K562 (cell line): ENCODE data around the gene PIP5K1B.
A peak's percentile ranks its signal among the peaks of the same experiment; 100 is the strongest.

ENCODE experiments used
- CEBPB ChIP-seq: fragments of 450-650 bp; IDR thresholded peaks from 2 replicates; pipeline ENCODE4 v1.6.1; 2016; ENCODE audit warnings: missing genetic modification characterization, missing compliant biosample characterization
- CTCF ChIP-seq, 3 experiments: IDR thresholded peaks in 2 of 3; conservative IDR thresholded peaks in 1 of 3; 2 replicates each; pipeline ENCODE4 v1.5.1; 2011 to 2012; ENCODE audit warnings: low read length in 3 of 3, mild to moderate bottlenecking in 3 of 3, control low read depth in 2 of 3, improper control_type of control experiment in 1 of 3, inconsistent platforms in 1 of 3, low read depth in 1 of 3, mixed read lengths in 1 of 3, moderate library complexity in 1 of 3; ENCODE audit not compliant: insufficient read depth in 2 of 3
- E4F1 ChIP-seq: fragments of 250-450 bp; sonication (Bioruptor Pico); IDR thresholded peaks from 2 replicates; pipeline ENCODE4 v1.5.0; 2021; ENCODE audit warnings: mild to moderate bottlenecking, borderline replicate concordance
- ESRRA ChIP-seq: fragments of 450-650 bp; IDR thresholded peaks from 2 replicates; pipeline ENCODE4 v1.6.1; 2014; ENCODE audit warnings: low read depth, mild to moderate bottlenecking, moderate library complexity, borderline replicate concordance
- EZH2 ChIP-seq: IDR thresholded peaks from 2 replicates; pipeline ENCODE4 v1.6.1; 2012; ENCODE audit warnings: low read depth, mild to moderate bottlenecking, inconsistent platforms, low read length, borderline replicate concordance
- FOXK2 ChIP-seq, 2 experiments: fragments of 450-650 bp; IDR thresholded peaks in 1 of 2; conservative IDR thresholded peaks in 1 of 2; 2 replicates each; pipeline ENCODE4 v1.6.1; 2016; ENCODE audit warnings: low read depth in 2 of 2, mild to moderate bottlenecking in 1 of 2
- HMBOX1 ChIP-seq: sonication (generic); IDR thresholded peaks from 2 replicates; pipeline ENCODE4 v1.6.1; 2016
- POLR2AphosphoS5 ChIP-seq: IDR thresholded peaks from 2 replicates; pipeline ENCODE4 v1.6.1; 2011; ENCODE audit warnings: mild to moderate bottlenecking, low read depth, low read length, moderate library complexity; ENCODE audit not compliant: control insufficient read depth, insufficient read depth
- REST ChIP-seq, 2 experiments: fragments of 450-650 bp; formaldehyde crosslinking in 1 of 2; IDR thresholded peaks; 2 replicates each; pipeline versions ENCODE4 v1.4.0 to v1.6.1; 2014 to 2020; ENCODE audit warnings: mild to moderate bottlenecking in 2 of 2, borderline replicate concordance in 1 of 2, low read depth in 1 of 2
- SIN3A ChIP-seq, 2 experiments: fragments of 150-350 bp in 1 of 2; IDR thresholded peaks; 2 replicates each; pipeline ENCODE4 v1.6.1; 2011 to 2016; ENCODE audit warnings: borderline replicate concordance in 2 of 2, low read depth in 2 of 2, low read length in 2 of 2, mild to moderate bottlenecking in 2 of 2, moderate library complexity in 2 of 2; ENCODE audit not compliant: control insufficient read depth in 1 of 2
- THRA ChIP-seq: fragments of 450-650 bp; IDR thresholded peaks from 2 replicates; pipeline ENCODE4 v1.6.1; 2017; ENCODE audit warnings: mild to moderate bottlenecking, moderate library complexity
- ZBTB8A ChIP-seq: fragments of 450-650 bp; IDR thresholded peaks from 2 replicates; pipeline ENCODE4 v1.6.1; 2018; ENCODE audit warnings: mild to moderate bottlenecking, moderate library complexity; ENCODE audit not compliant: partially characterized antibody
- ZNF12 ChIP-seq: sonication (generic); formaldehyde crosslinking; IDR thresholded peaks from 2 replicates; pipeline ENCODE4 v1.4.0; 2020; ENCODE audit warnings: mild to moderate bottlenecking, missing genetic modification reagents

- TF ChIP-seq E4F1 (no peak), HMBOX1 (no peak), CEBPB (0 out of 2 replicates have a peak, but pooled peaks have one; percentile 4), ZNF12 (CRISPR knock-in tag) (no peak), REST (IDR thresholded peaks at IDR 0.05; ENCODE audit: borderline replicate concordance) (no peak), REST (CRISPR knock-in tag; IDR thresholded peaks at IDR 0.05; ENCODE audit: low read depth) (no peak), THRA (no peak), ZBTB8A (no peak), ESRRA (no peak), SIN3A (IDR thresholded peaks at IDR 0.05; ENCODE audit: borderline replicate concordance in 2 of 2, control insufficient read depth in 1 of 2, low read depth in 2 of 2, low read length in 2 of 2) (no peak), CTCF (IDR thresholded peaks at IDR 0.05 in 2 of 3, conservative IDR thresholded peaks at IDR 0.05 in 1 of 3; ENCODE audit: insufficient read depth in 2 of 3, low read depth in 1 of 3, low read length in 3 of 3) (no peak), EZH2 (no peak), POLR2AphosphoS5 (no peak), FOXK2 (conservative IDR thresholded peaks at IDR 0.05 in 1 of 2, IDR thresholded peaks at IDR 0.05 in 1 of 2; ENCODE audit: low read depth in 2 of 2) (no peak)
Measured at GRCh38 chr9:68925175-68925574, 220.1 kb downstream of the PIP5K1B start.
